ENCODE results near the gene KATNB1.
"Not testable (repeated sequence)": the region's sequence is repeated elsewhere in the genome, so short reads cannot be mapped to it uniquely, and the experiment has no call there.

The KATNB1 gene

DNA sequence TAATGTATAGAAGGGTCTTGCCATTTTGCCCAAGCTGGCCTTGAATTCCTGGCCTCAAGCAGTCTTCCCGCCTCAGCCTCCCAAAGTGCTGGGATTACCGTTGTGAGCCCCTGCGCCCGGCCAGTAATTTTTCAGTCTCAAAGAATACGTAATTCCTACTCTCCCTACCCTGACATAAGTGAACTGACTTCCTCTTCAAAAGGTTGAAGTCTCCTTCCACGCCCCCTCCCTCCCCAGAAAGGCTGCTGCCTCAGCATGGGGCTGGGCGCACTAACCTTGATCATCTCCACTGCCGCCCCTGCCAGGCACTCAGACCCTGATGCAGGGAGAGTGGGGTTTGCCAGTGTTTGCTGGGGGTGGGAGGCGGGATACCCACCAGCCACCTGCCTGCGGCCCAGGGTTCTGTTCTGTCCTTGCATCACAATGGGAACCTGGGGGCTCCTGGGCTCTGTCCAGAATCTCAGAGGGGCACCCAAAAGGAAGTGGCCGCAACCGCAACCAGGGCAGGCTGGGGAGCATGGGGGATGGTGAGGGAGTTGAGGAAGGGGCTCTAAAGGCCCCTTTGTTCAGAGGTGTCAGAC is 39.2 kb downstream of the KATNB1 start:
- no peaks in the 10 kb centered on the region for H3K27me3 ChIP-seq
- H3K4me1 ChIP-seq (ENCODE audit: control insufficient read depth in 1 of 2, insufficient read depth in 1 of 2, low read depth in 1 of 2, low read length in 1 of 2), result no peaks in the 10 kb centered on the region
- TF ChIP-seq, protein P1, sequence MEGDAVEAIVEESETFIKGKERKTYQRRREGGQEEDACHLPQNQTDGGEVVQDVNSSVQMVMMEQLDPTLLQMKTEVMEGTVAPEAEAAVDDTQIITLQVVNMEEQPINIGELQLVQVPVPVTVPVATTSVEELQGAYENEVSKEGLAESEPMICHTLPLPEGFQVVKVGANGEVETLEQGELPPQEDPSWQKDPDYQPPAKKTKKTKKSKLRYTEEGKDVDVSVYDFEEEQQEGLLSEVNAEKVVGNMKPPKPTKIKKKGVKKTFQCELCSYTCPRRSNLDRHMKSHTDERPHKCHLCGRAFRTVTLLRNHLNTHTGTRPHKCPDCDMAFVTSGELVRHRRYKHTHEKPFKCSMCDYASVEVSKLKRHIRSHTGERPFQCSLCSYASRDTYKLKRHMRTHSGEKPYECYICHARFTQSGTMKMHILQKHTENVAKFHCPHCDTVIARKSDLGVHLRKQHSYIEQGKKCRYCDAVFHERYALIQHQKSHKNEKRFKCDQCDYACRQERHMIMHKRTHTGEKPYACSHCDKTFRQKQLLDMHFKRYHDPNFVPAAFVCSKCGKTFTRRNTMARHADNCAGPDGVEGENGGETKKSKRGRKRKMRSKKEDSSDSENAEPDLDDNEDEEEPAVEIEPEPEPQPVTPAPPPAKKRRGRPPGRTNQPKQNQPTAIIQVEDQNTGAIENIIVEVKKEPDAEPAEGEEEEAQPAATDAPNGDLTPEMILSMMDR (IDR thresholded peaks at IDR 0.05), result no peak
- H3K4me3 ChIP-seq (ENCODE audit: low read depth in 1 of 2, low read length in 1 of 2), result no peak overlapping the region
- no peaks in the 10 kb centered on the region for H3K9me3 ChIP-seq
- no peak overlapping the region for H3K27ac ChIP-seq
- no peaks in the 10 kb centered on the region for H3K36me3 ChIP-seq

DNA sequence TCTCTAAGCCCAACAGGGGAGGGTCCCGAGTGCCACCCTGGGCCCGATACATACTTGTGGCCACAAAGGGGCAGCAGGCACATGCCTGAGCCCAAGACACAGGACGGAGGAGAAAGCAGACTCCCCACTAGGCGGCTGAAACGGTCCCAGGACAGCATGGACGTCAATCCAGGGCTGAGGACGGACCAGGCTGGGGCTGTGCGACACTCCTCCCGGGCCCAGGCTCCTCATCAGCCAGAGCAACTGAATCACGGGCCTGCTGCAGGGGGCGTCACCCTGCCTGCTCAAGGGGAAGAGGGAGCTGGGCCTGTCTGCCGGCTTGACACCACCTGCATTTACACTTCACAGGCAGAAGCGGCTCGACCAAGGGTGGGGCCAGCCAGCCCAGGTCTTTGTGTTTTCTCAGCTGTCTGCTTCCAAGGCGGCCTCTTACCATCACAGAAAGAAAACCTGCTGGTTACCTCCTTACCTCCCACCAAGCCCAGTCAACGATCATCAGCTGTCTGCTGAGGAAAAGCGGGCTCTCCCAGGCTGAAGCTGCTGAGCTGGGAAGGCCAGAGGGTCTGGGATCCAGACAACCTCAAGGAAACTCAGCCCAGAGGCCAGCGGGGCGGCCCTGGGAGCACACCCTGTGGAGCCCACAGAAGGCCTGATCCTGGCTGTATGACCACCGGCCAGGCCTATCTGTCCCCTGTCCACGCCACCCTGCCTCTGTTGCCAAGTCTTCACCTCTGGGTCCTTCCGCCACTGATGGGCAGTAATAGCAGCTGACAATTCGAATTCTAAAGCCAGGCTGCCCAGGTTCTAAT is 40.3 kb downstream of the KATNB1 start:
- no peaks in the 10 kb centered on the region for H3K36me3 ChIP-seq
- no peaks in the 10 kb centered on the region for H3K9me3 ChIP-seq
- H3K4me1 ChIP-seq (ENCODE audit: control insufficient read depth in 1 of 2, insufficient read depth in 1 of 2, low read depth in 1 of 2, low read length in 1 of 2), result no peaks in the 10 kb centered on the region
- H3K4me3 ChIP-seq (ENCODE audit: low read depth in 1 of 2, low read length in 1 of 2), result no peak overlapping the region
- TF ChIP-seq, protein P1 (IDR thresholded peaks at IDR 0.05), result no peak
- no peaks in the 10 kb centered on the region for H3K27me3 ChIP-seq
- H3K27ac ChIP-seq, result no peak overlapping the region

DNA sequence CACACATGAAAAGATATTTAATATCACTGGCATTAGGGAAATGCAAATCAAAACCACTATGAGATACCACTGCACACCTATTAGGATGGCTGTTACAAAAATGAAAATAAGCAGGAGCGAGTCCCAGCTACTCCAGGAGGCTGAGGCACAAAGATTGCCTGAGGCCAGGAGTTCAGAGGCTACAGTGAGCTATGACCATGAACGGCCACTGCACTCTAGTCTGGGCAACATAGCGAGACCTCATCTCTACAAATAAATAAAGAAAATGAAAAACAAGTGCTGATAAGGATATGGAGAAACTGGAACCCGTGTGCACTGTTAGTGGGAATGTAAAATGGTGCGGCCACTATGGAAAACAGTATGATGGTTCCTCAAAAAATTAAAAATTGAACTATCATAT is 43.1 kb downstream of the KATNB1 start:
- no peak overlapping the region for H3K27ac ChIP-seq
- no peaks in the 10 kb centered on the region for H3K36me3 ChIP-seq
- no peak overlapping the region for H3K4me3 ChIP-seq (ENCODE audit: low read depth in 1 of 2, low read length in 1 of 2)
- no peaks in the 10 kb centered on the region for H3K27me3 ChIP-seq
- TF ChIP-seq, protein P1 (IDR thresholded peaks at IDR 0.05), result no peak
- no peaks in the 10 kb centered on the region for H3K4me1 ChIP-seq (ENCODE audit: control insufficient read depth in 1 of 2, insufficient read depth in 1 of 2, low read depth in 1 of 2, low read length in 1 of 2)
- no peaks in the 10 kb centered on the region for H3K9me3 ChIP-seq

DNA sequence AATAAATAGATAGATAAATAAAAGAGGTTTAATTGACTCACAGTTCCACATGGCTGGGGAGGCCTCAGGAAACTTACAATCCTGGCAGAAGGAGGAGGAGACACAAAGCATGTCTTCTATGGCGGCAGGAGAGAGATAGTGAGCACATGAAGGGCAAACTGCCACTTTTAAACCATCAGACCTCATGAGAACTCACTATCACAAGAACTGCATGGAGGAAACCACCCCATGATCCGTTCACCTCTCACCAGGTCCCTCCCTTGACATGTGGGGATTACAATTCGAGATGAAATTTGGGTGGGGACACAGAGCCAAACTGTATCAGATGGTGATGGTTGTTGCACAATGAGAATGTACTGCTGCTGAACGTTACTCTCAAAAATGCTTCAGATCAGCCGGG is 44.3 kb downstream of the KATNB1 start:
- H3K9me3 ChIP-seq; H3K4me1 ChIP-seq (ENCODE audit: control insufficient read depth in 1 of 2, insufficient read depth in 1 of 2, low read depth in 1 of 2, low read length in 1 of 2); H3K4me3 ChIP-seq (ENCODE audit: low read depth in 1 of 2, low read length in 1 of 2); H3K27me3 ChIP-seq; H3K36me3 ChIP-seq; H3K27ac ChIP-seq: not testable (repeated sequence)

DNA sequence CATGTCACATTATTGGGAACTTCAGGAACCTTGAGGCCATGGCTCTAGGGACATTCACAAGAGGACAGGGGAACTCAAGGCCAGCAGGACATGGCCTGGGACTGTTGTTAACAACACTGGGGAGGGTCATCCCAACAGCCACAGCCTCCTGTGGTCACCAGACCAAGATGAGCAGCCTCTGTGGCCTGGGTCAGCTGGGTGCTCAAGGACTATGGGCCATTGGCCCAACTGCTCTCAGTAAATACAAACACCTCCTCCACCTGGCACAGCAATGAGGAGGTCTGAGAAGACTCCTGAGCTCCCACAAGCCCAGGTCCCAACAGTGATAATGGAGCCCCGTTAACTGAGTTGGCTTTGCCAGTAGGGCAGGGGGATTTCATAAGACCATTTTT is 45.8 kb downstream of the KATNB1 start:
- TF ChIP-seq, protein P1 (IDR thresholded peaks at IDR 0.05), result no peak
- H3K36me3 ChIP-seq, result no peaks in the 10 kb centered on the region
- no peak overlapping the region for H3K27ac ChIP-seq
- no peak overlapping the region for H3K4me3 ChIP-seq (ENCODE audit: low read depth in 1 of 2, low read length in 1 of 2)
- H3K4me1 ChIP-seq (ENCODE audit: control insufficient read depth in 1 of 2, insufficient read depth in 1 of 2, low read depth in 1 of 2, low read length in 1 of 2), result no peaks in the 10 kb centered on the region
- H3K27me3 ChIP-seq, result no peaks in the 10 kb centered on the region
- no peaks in the 10 kb centered on the region for H3K9me3 ChIP-seq
